Stimulated activated CD4-positive, alpha-beta T cell treated with anti-CD3 and anti-CD28 coated beads, Interleukin-1b, Interleukin-23, amount 100 ng/mL, for 4 hours (primary cell): ENCODE measurements around the gene ZNF132.
"Not testable (repeated sequence)": the region's sequence is repeated elsewhere in the genome, so short reads cannot be mapped to it uniquely, and the experiment has no call there.

Source experiments
- DNase-seq, 2 donors: peaks; one replicate each; pipeline ENCODE4 v3.0.0-alpha.2; 2020; ENCODE audit warnings: low read depth in 2 of 2

ZNF132 gene

DNA sequence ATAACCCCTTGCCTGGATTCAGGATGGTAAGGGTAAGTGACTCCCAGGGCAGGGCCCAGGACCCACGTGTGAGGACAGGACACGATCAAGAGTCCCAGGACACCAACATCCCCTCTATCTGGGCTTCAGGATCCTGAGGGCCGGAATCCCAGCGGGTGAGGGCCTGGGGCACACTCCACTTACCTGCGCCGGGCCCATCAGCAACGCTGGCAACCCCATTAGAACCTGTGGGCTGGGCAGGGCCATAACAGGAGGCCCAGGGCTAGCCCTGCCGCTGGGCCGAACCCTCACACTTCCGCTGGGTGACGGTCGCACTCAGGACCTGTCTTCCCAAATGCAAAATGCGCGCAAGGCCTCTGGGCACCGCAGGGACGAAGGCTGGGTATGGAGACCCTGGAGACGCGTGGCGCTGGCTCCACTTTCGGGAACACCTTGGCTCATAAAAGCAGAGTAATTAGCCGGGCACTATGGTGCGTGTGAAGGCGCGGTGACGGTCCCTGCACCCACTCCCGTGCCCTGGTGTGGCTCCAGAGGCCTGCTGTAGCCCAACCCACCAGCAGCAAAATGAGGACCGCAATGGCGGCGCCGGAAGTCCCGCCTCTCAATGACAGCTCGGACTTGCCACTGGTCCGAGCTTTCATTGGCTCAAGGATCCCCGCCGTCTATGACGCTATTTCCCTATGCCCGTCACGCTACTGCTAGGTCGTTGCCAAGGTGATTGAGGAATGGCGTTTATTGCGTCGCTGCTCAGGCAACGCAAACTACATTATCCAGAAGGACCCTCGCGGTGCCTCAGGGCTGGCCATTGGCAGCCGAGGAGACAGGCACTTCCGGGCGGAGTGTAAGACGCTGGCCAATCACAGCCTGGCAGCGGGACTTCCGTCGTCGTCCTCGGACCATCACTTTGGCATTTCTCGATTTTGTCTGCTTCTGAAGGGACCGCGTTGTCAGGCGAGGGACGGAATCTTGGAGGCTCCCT, at the start of gene ZNF132:
Gene ZNF132, minus strand, starts transcription at position 578 of the 979 bp plus-strand sequence. Its CDS starts 332 bp downstream, at position 246.
- DNase-seq: peak; percentile 79 to 86

DNA sequence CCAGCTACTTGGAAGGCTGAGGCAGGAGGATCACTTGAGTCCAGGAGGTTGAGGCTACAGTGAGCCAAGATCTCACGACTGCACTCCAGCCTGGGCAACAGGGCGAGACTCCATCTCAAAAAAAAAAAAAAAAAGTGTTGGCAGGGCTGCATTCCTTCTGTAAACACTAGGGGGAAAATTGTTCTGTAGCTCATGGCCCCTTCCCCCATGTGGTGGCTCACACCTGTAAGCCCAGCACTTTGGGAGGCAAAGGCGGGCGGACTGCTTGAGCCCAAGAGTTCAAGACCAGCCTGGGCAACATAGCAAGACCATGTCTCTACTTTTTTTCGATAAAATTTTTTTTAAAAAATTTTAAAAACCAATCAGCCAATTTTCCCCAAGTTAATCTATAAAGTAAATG, 44.4 kb upstream of the ZNF132 start:
- not testable (repeated sequence) for DNase-seq

- DNase-seq: no peak
Observed at GRCh38 chr19:58483776-58484175, 43.8 kb upstream of the ZNF132 start.

DNA sequence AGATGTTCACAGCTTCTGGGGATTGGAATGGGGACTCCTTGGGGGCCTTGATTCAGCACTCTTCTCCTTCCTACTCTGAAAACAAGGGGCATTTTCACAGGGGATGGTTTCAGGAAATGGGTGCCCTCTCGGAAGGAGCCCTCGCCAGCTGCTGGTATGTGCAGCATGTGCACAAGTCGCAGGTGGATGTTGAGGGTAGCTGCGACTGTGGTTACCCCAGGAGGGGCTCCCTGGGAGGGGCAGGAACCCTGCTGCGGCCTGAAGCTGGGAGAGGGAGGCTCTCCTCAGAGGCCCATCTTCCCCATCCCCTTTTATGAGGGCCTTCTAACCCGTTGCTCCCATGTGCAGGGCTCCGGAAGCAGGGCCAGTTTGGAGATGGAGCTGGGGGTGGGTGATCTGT, 42.4 kb upstream of the ZNF132 start:
- DNase-seq: no peak

DNA sequence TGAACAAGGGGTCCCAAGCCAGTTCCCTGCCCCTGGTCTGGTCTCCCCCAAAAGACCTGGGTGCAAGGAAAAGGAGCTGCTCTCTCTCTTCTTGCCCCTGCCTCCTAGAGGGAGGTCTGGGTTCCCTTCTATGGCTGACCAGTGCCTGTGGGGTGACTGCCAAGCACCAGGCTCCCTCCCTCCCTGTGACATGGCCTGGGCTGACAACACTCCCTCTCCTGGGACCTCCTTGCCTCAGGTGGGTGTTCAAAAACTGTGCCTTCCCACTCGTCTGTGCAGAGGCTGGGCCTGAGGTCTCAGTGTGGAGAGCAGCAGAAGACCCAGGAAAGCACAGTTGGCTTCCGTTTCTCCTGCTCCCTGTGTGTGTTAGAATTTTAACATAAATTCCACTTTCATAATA, 40.9 kb upstream of the ZNF132 start:
- DNase-seq: no peak

GRCh38 chr19:58480481-58480830, 40.5 kb upstream of the ZNF132 start:
- no peak for DNase-seq

GRCh38 chr19:58479736-58480480, 40.0 kb upstream of the ZNF132 start:
- DNase-seq: no peak

GRCh38 chr19:58479303-58479702, 39.4 kb upstream of the ZNF132 start:
- no peak for DNase-seq

- no peak for DNase-seq
Observed at GRCh38 chr19:58477871-58478270, 37.9 kb upstream of the ZNF132 start.

GRCh38 chr19:58477130-58477529, 37.2 kb upstream of the ZNF132 start:
- no peak for DNase-seq

DNA sequence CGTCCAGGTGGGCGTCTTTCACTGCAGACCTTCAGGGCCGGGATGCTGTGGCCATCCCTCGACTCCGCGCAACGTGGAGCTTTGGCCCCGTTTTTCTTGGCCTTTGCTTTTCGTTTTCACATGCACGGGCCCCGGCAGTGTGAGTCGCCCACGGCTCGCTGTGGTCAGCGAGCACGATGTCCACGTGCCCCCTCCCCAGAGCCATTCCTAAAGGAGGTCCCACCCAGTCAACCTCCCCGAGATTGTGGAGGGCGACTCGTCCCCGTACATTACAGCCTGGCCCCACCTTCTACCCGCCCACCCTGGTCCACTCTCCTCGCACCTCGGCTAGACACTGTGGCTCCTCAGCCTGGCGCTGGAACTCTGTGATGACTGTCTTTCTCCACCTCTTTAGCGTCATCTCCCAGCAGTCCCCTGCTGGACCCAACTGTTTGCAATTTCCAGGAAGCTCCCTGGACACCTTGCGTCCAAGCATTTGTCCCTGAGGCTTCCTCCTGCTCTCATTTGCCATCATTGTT, 36.6 kb upstream of the ZNF132 start:
- no peak for DNase-seq

DNA sequence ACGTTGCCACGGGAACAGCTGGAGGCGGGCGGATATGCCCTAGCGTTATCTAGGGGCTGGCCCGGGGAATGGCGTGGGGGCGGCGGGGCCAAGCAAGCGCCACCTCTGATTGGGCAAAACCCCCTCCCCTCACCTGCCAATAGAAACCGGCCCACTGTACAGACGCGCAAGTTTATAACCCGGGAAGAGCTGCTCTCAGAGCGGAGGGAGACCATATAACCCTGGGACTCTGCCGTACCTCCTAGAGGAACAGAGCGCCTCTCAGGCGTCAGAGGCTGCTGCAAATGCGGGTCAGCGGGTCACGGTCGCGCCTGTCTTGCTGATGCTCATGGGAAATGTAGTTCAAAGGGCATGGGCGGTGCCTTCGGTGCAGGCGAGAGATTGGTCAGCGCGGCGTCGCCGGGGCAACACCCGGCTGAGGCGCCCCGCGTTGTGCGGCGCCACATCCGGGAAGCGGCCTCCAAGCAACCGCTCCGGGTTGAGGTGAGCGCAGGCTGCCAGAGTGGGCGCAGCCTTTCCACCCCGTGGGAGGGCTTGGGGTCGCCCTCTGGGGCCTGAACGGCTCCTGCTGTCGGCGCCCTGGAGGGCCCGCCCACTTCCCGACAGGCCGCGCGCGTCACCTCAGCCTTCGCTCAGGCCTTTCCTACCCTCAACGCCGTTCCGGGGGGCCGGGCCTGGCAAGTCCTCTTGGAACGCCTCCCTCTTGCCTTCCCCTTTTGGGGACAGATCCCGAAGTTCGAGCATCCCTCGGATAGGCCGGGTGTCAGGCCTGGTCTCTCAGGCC, 36.0 kb upstream of the ZNF132 start, which contains the start of gene ZNF446:
Gene ZNF446, plus strand, starts transcription at position 639 of the 784 bp plus-strand sequence. CDS start 867 bp downstream, outside the sequence.
- DNase-seq: peak; percentile 85 to 88

GRCh38 chr19:58474997-58475713, 35.2 kb upstream of the ZNF132 start:
- DNase-seq: no peak

DNA sequence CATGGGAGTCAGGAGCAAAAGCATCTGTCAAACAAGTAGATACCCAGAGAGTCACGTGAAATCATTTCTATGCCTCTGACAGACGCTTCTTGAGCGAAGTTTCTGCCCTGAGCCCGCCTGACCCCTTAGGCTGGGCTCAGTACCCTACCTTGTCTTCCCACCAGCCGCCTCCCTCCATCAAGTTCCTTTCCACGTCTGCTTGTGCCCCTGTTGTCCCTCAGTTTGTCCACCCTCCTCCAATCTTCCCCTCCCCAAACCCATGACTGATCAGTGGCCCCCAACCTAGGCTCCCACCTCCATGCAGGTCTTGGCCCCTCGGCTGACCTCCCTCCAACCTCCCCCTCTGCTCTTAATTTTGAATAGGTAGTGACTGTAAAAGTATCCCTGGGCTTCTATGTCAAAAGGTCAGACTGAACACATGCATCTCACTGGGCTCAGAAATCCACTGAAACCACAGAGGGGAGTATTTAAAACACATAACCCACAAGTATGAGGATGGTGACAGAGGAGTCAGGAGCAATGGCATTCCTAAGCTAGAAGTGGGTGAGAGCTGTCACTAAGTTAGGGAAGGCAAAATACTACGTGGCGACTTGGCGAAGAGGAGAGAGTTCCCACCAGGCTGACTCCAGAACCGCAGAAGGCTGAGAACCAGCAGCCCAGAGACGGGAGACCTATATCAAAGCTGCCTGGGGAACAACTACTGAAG, 34.5 kb upstream of the ZNF132 start:
- no peak for DNase-seq

DNA sequence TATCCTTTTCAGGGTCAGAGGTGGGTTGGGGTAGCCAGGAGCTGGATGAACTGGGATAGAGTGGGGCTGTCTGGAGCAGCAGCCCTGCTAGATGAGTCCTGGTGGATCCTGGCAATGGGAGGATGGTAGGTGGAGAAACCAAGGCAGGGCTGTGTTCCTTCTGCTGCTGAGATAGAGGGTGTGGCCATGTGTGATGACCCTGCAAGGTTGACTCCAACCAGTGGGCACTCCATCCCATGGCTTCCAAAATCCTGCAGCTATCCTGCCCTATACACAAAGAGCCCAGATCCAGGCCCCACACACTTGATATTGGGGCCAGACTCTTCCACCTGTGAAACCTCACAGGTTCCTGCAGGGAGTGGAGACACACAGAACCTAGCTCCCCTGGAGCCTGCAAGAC, 33.8 kb upstream of the ZNF132 start:
- DNase-seq: no peak

- no peak for DNase-seq
Observed at GRCh38 chr19:58471736-58472135, 31.8 kb upstream of the ZNF132 start.

- DNase-seq: not testable (repeated sequence)
Observed at GRCh38 chr19:58470837-58471543, 31.0 kb upstream of the ZNF132 start.

GRCh38 chr19:58469241-58470013, 29.5 kb upstream of the ZNF132 start:
- no peak for DNase-seq
